Measurements from ENCODE around the gene RNF43. TPM values are rescaled to one million over a fixed set of nuclear protein-coding genes. Genes with fewer than 3 reads are reported as not detected.

Gene RNF43
- total and polyA plus RNA-seq, 2 of the 13 experiments (the other 11 are each of a cell fraction or from before 2014, with no cell fraction given): 31.0 to 53.4 TPM

DNA sequence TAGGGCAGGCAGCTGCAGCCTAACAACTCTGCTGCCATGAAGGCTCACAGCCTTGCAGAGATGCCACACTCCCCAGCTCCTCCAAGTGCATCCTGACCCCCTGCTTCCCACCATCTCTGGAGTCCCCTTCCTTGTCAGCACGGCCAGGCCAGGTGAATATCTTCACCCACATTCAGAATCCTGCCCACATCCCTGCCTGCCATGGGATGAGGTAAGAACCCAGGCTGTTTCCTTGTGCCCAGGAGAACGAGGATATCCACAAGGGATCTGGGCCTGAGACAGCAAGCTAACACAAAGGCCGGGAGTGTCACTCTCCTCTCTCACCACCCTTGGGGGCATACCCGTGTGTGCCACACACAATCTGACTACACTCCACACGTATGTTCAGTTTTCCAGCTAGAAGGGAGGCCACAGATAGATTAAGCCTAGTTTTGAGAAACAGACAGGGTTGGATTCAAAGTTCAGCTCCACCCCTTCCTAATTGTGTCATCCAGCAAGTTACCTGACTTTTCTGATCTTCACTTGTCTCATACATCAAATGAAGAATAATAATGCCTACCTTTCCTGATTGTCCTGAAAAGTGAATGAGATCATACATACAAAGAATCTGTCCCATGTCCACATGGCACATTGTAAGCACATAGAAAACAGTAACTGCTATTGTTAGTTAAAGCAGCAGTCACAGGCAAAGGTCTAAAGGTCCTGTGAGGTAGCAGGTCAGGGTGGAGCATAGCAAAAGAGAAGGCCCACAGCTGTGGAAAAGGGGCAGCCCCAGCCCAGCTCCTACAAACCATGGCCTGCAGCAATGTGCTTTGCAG lies 47.9 kb downstream of the RNF43 start (continued):
- TF ChIP-seq, protein P1, sequence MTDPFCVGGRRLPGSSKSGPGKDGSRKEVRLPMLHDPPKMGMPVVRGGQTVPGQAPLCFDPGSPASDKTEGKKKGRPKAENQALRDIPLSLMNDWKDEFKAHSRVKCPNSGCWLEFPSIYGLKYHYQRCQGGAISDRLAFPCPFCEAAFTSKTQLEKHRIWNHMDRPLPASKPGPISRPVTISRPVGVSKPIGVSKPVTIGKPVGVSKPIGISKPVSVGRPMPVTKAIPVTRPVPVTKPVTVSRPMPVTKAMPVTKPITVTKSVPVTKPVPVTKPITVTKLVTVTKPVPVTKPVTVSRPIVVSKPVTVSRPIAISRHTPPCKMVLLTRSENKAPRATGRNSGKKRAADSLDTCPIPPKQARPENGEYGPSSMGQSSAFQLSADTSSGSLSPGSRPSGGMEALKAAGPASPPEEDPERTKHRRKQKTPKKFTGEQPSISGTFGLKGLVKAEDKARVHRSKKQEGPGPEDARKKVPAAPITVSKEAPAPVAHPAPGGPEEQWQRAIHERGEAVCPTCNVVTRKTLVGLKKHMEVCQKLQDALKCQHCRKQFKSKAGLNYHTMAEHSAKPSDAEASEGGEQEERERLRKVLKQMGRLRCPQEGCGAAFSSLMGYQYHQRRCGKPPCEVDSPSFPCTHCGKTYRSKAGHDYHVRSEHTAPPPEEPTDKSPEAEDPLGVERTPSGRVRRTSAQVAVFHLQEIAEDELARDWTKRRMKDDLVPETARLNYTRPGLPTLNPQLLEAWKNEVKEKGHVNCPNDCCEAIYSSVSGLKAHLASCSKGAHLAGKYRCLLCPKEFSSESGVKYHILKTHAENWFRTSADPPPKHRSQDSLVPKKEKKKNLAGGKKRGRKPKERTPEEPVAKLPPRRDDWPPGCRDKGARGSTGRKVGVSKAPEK (CRISPR knock-in tag; IDR thresholded peaks at IDR 0.05; ENCODE audit: borderline replicate concordance): no peak
- TF ChIP-seq ARNT2 (CRISPR knock-in tag; IDR thresholded peaks at IDR 0.05; ENCODE audit: low read depth) (no peak), XBP1 (CRISPR knock-in tag; IDR thresholded peaks at IDR 0.05) (no peak), MEIS2 (CRISPR knock-in tag; IDR thresholded peaks at IDR 0.05) (no peak), HMGXB4 (CRISPR knock-in tag; IDR thresholded peaks at IDR 0.05; ENCODE audit: borderline replicate concordance in 1 of 2, low read depth in 1 of 2) (peak in 1 of 2 experiments; percentile 71; a peak in 2 of 4 replicates), ZNF343 (CRISPR knock-in tag; IDR thresholded peaks at IDR 0.05) (peak; percentile 76; the same call in 1 of the 2 replicates), ZNF101 (CRISPR knock-in tag; IDR thresholded peaks at IDR 0.05; ENCODE audit: borderline replicate concordance, low read depth) (no peak), MYNN (CRISPR knock-in tag; IDR thresholded peaks at IDR 0.05; ENCODE audit: low read depth) (no peak), ZNF550 (CRISPR knock-in tag; IDR thresholded peaks at IDR 0.05; ENCODE audit: borderline replicate concordance) (no peak), MYPOP (CRISPR knock-in tag; IDR thresholded peaks at IDR 0.05) (no peak; the same call in 1 of the 2 replicates), ZNF512 (CRISPR knock-in tag; IDR thresholded peaks at IDR 0.05) (no peak), RORA (CRISPR knock-in tag; IDR thresholded peaks at IDR 0.05) (no peak)
- TF ChIP-seq, protein P2, sequence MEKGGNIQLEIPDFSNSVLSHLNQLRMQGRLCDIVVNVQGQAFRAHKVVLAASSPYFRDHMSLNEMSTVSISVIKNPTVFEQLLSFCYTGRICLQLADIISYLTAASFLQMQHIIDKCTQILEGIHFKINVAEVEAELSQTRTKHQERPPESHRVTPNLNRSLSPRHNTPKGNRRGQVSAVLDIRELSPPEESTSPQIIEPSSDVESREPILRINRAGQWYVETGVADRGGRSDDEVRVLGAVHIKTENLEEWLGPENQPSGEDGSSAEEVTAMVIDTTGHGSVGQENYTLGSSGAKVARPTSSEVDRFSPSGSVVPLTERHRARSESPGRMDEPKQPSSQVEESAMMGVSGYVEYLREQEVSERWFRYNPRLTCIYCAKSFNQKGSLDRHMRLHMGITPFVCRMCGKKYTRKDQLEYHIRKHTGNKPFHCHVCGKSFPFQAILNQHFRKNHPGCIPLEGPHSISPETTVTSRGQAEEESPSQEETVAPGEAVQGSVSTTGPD (CRISPR knock-in tag; IDR thresholded peaks at IDR 0.05): no peak
- TF ChIP-seq, protein P3, sequence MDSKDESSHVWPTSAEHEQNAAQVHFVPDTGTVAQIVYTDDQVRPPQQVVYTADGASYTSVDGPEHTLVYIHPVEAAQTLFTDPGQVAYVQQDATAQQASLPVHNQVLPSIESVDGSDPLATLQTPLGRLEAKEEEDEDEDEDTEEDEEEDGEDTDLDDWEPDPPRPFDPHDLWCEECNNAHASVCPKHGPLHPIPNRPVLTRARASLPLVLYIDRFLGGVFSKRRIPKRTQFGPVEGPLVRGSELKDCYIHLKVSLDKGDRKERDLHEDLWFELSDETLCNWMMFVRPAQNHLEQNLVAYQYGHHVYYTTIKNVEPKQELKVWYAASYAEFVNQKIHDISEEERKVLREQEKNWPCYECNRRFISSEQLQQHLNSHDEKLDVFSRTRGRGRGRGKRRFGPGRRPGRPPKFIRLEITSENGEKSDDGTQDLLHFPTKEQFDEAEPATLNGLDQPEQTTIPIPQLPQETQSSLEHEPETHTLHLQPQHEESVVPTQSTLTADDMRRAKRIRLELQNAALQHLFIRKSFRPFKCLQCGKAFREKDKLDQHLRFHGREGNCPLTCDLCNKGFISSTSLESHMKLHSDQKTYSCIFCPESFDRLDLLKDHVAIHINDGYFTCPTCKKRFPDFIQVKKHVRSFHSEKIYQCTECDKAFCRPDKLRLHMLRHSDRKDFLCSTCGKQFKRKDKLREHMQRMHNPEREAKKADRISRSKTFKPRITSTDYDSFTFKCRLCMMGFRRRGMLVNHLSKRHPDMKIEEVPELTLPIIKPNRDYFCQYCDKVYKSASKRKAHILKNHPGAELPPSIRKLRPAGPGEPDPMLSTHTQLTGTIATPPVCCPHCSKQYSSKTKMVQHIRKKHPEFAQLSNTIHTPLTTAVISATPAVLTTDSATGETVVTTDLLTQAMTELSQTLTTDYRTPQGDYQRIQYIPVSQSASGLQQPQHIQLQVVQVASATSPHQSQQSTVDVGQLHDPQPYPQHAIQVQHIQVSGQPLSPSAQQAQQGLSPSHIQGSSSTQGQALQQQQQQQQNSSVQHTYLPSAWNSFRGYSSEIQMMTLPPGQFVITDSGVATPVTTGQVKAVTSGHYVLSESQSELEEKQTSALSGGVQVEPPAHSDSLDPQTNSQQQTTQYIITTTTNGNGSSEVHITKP (CRISPR knock-in tag; IDR thresholded peaks at IDR 0.05; ENCODE audit: low read depth): 0 out of 2 replicates have a peak, but pooled peaks have one; percentile 46
